Activated B cell treated with CpG ODN at 0.5 μM for 24 hours (primary cell): ENCODE results near the gene DKK3. TPM values are rescaled to one million over a fixed set of nuclear protein-coding genes. Genes with fewer than 3 reads are reported as not detected.

Experiments used
- ATAC-seq: fragments of 200-7000 bp; cut with Tn5 transposase; one replicate; pipeline ENCODE4 v1.10.0; 2021; ENCODE audit warnings: low read depth, mild to moderate bottlenecking, moderate library complexity
- CTCF ChIA-PET: fragments of 350-600 bp; sonication (Branson Sonifier 250); formaldehyde crosslinking; loops from one replicate; lab custom pipeline; 2021; ENCODE audit warnings: antibody characterized with exemption; lab: Charles Lee
- POLR2A ChIA-PET: fragments of 350-600 bp; sonication (Branson Sonifier 250); formaldehyde crosslinking; loops from one replicate; lab custom pipeline; 2021; ENCODE audit warnings: antibody characterized with exemption; lab: Charles Lee
- DNase-seq: peaks from one replicate; pipeline ENCODE4 v3.0.0; 2022
- H3K27ac Mint-ChIP-seq: one replicate; pipeline ENCODE4 v1.8.0; 2020; ENCODE audit warnings: mixed read lengths
- H3K27me3 Mint-ChIP-seq: one replicate; pipeline ENCODE4 v1.8.0; 2021; ENCODE audit warnings: mixed read lengths
- H3K36me3 Mint-ChIP-seq: one replicate; pipeline ENCODE4 v1.8.0; 2021; ENCODE audit warnings: low read depth, mixed read lengths
- H3K4me1 Mint-ChIP-seq: one replicate; pipeline ENCODE4 v1.8.0; 2021; ENCODE audit warnings: mixed read lengths
- H3K4me3 Mint-ChIP-seq: one replicate; pipeline ENCODE4 v1.8.0; 2020; ENCODE audit warnings: mild to moderate bottlenecking, mixed read lengths
- H3K9me3 Mint-ChIP-seq: one replicate; pipeline ENCODE4 v1.8.0; 2020; ENCODE audit warnings: mixed read lengths
- intact Hi-C: fragments of 100-400 bp; cut with micrococcal nuclease; formaldehyde crosslinking; loops from one replicate; pipeline ENCODE4 v1.15.1; 2024
- total RNA-seq: library from RNA; stranded (reverse); gene quantifications from 2 replicates; pipeline ENCODE4 v1.2.3, GENCODE V29; 2022
- TF ChIP-seq, protein P1 (sequence below): fragments of 200-600 bp; IDR thresholded peaks from one replicate; pipeline ENCODE4 v1.8.0; 2022; ENCODE audit warnings: antibody characterized with exemption, mild to moderate bottlenecking

DKK3 gene
- total RNA-seq, 1 donor from 2014 or later, result not detected

DNA sequence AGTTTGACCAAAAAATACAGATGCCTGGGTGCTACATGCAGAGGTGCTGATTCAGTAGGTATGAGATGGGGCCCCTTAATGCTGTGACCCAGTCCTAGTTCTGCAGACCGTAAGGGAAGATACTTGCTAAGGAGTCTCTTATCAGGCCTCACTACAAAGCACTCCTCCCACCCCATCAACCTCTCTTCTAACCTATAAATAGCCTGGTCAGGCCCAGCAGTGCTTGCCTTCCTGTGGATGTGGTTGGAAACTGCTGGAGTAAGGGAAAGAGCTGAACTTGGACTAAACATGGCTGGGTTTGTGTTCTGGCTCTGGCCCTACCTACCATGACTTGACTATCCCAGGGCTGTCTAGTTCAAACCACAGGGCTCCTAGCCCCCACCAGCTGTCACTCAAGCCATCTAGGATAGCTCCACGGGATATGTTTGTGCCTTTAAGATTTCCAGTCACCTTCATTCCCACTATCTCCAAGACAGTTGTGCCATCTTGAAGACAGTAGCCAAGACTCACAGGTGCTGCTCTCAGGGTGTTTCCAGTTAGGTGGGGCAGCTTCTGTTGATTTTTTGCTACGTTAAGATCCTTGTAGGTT is 9.5 kb upstream of the DKK3 start:
- H3K27ac Mint-ChIP-seq, result no peak overlapping the region
- ATAC-seq (no peak), DNase-seq (no peak)
- intact Hi-C loops, result no loop called here
- TF ChIP-seq, protein P1, sequence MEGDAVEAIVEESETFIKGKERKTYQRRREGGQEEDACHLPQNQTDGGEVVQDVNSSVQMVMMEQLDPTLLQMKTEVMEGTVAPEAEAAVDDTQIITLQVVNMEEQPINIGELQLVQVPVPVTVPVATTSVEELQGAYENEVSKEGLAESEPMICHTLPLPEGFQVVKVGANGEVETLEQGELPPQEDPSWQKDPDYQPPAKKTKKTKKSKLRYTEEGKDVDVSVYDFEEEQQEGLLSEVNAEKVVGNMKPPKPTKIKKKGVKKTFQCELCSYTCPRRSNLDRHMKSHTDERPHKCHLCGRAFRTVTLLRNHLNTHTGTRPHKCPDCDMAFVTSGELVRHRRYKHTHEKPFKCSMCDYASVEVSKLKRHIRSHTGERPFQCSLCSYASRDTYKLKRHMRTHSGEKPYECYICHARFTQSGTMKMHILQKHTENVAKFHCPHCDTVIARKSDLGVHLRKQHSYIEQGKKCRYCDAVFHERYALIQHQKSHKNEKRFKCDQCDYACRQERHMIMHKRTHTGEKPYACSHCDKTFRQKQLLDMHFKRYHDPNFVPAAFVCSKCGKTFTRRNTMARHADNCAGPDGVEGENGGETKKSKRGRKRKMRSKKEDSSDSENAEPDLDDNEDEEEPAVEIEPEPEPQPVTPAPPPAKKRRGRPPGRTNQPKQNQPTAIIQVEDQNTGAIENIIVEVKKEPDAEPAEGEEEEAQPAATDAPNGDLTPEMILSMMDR, result no peak
- no peaks in the 10 kb centered on the region for H3K36me3 Mint-ChIP-seq
- no peaks in the 10 kb centered on the region for H3K4me1 Mint-ChIP-seq
- POLR2A ChIA-PET, result no interaction called here
- H3K27me3 Mint-ChIP-seq, result peaks cover 40% of the 10 kb centered on the region
- no peak overlapping the region for H3K4me3 Mint-ChIP-seq
- peaks cover 4% of the 10 kb centered on the region for H3K9me3 Mint-ChIP-seq
- CTCF ChIA-PET, result no interaction called here

DNA sequence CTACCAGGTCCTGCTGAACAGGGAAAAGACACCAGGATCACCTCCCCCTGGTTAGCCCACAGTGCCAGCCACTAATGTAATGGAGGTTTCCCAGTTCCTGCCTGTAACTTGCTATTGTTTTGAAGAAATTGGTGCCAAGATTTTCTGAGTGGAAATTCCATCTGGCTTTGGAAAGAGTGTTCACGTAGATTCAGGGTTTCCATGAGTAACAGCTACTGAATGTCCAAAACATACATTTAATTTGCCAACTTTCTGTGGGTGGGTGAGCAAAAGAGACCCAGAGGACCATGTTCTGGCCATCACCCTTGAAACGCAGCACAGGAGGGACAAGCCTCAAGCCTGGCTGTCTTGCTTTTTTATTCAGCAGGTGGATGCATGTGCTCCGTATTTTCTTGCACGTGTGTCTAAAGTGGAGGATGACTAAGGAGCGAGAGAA is 8.8 kb upstream of the DKK3 start:
- DNase-seq (no peak), ATAC-seq (no peak)
- ChIA-PET POLR2A (no interaction called here), CTCF (no interaction called here)
- H3K36me3 Mint-ChIP-seq, result no peaks in the 10 kb centered on the region
- TF ChIP-seq, protein P1, result no peak
- H3K27ac Mint-ChIP-seq, result no peak overlapping the region
- no peaks in the 10 kb centered on the region for H3K4me1 Mint-ChIP-seq
- no peaks in the 10 kb centered on the region for H3K9me3 Mint-ChIP-seq
- intact Hi-C loops, result no loop called here
- H3K27me3 Mint-ChIP-seq, result peaks cover 35% of the 10 kb centered on the region
- H3K4me3 Mint-ChIP-seq, result no peak overlapping the region

DNA sequence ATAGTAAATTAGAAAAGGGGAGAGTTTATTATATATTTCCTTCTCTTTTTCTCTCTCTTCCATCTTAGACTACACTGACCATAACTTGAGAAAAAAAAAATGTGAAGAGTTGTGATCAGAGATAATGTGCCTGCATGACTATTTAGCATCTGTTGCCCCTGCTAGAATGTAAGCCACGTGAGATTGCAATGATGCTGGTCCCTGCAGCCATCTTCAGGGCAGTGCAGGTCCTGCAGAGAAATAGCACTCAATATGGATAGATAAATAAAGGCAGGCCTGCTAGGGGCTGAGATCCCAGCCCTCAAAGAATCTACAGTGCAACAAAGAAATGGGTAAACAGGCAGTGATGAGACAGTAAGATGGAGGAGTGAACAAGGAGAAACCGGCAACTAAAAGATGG is 7.8 kb upstream of the DKK3 start:
- ATAC-seq (no peak), DNase-seq (no peak)
- TF ChIP-seq, protein P1, result no peak
- H3K9me3 Mint-ChIP-seq, result no peaks in the 10 kb centered on the region
- H3K4me3 Mint-ChIP-seq, result no peak overlapping the region
- ChIA-PET POLR2A (no interaction called here), CTCF (no interaction called here)
- intact Hi-C loops, result no loop called here
- H3K4me1 Mint-ChIP-seq, result no peaks in the 10 kb centered on the region
- H3K27ac Mint-ChIP-seq, result no peak overlapping the region
- H3K27me3 Mint-ChIP-seq, result peaks cover 35% of the 10 kb centered on the region
- no peaks in the 10 kb centered on the region for H3K36me3 Mint-ChIP-seq

DNA sequence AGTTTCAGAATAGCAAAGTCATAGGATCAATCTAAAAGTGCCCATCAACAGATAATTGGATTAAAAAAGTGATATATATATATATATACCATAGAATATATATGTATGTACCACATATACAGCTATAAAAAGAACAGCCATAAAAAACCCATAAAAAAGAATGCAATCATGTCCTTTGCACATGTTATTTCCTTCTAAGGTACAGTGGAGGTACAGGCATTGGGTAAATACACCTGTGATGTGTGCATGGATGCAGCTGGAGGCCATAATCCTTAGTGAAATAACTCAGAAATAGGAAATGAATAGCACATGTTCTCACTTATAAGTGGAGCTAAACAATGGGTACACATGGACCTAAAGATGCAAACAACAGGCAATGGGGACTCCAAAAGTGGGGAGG is 7.1 kb upstream of the DKK3 start:
- Mint-ChIP-seq H3K4me1 (no peaks in the 10 kb centered on the region), H3K4me3 (no peak overlapping the region), H3K27ac (no peak overlapping the region), H3K27me3 (peaks cover 39% of the 10 kb centered on the region), H3K36me3 (no peaks in the 10 kb centered on the region), H3K9me3 (no peaks in the 10 kb centered on the region)
- ChIA-PET POLR2A (no interaction called here), CTCF (no interaction called here)
- DNase-seq, result no peak
- ATAC-seq, result no peak
- intact Hi-C loops, result no loop called here
- TF ChIP-seq, protein P1, result no peak

DNA sequence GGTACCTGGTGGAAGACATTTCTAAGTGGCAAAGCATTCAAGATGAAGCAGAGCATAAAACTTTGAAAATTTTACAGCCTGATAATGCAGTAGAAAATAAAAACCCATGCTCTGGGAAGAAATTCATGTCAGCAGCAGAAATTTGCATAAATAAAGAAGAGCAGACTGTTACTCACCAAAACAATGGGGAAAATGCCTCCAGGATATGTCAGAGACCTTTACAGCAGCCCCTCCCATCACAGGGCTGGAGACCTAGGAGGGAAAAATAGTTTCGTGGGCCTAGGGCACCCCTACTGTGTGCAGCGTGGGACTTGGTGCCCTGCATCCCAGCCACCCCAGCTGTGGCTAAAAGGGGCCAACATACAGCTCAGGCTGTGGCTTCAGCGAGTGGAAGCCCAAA is 5.4 kb upstream of the DKK3 start:
- CTCF ChIA-PET, result no interaction called here
- H3K4me3 Mint-ChIP-seq, result no peak overlapping the region
- POLR2A ChIA-PET, result no interaction called here
- no peak overlapping the region for H3K27ac Mint-ChIP-seq
- H3K27me3 Mint-ChIP-seq, result peaks cover 46% of the 10 kb centered on the region
- no peak for DNase-seq
- no peaks in the 10 kb centered on the region for H3K9me3 Mint-ChIP-seq
- intact Hi-C loops, result no loop called here
- TF ChIP-seq, protein P1, result no peak
- no peak for ATAC-seq
- H3K4me1 Mint-ChIP-seq, result peaks cover 5% of the 10 kb centered on the region
- H3K36me3 Mint-ChIP-seq, result no peaks in the 10 kb centered on the region
